Sigmoid colon (tissue), 4 donors: ENCODE results near the gene CLEC4G.

Experiments used
- CTCF ChIP-seq, 4 experiments: fragments of 450-650 bp in 3 of 4; fragments of 200-600 bp in 1 of 4; IDR thresholded peaks; one replicate each; pipeline ENCODE4 v1.5.1; 2016 to 2019; ENCODE audit warnings: antibody characterized with exemption in 4 of 4, mild to moderate bottlenecking in 3 of 4, moderate library complexity in 2 of 4
- EP300 ChIP-seq, 4 donors: sonication (generic); formaldehyde crosslinking; IDR thresholded peaks; one replicate each; pipeline ENCODE4 v1.6.1; 2017; ENCODE audit warnings: antibody characterized with exemption in 4 of 4

GRCh38 chr19:7680606-7681339 lies 51.1 kb downstream of the CLEC4G start, which contains the start of gene TRAPPC5:
- peak; percentile 8 to 99 (median 42) for TF ChIP-seq CTCF (IDR thresholded peaks at IDR 0.05)
- no peak for TF ChIP-seq EP300 (IDR thresholded peaks at IDR 0.05)
